ENCODE results near the gene NSMCE1.

The NSMCE1 gene

DNA sequence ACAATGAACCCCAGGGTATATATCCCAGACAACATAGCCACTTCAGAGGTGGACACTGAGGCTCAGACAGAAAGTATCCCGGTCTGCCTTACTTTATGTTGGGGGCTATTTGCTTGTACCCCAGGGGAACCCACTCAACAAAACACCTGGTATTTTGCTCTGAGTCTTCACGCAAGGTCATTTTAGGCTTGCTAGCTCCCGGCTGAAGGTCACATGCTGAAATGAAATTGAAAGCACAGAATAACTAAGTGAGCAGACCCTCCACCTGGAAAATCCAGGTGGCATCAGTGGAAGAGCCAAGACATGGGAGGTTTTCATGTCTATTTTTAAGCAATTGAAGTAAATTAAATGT is 69.4 kb downstream of the NSMCE1 start:
- H3K4me3 ChIP-seq (ENCODE audit: low read depth, low read length): no peak overlapping the region

DNA sequence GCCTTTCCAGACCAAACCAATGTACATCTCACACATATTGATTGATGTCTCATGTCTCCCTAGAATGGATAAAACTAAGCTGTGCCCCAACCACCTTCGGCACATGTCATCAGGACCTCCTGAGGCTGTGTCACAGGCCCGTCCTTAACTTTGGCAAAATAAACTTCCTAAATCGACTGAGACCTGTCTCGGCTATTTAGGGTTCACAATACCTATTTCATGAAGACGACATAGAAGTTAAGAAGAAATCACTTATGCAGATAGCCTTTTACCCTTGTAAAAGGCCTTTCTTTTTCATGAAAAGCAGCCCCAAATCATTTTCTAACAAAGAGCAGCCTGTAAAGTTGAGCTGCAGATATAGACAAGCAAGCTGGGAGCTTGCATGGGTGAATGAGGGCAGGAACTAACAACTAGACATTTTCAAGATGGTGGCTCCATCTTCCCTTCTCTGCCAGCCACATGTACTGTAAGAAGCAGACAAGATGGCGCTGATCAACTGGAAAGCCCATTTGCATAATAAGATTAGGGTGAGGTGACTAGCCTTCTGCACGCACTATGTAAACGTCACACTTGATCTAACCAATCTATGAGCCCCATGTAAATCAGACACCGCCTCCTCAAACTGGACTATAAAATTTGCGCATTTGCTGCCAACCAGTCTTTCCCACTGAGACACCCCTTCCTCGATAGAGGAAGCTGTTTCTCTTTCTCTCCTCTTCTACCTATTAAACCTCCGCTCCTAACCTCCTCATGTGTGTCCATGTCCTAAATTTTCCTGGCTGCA is 69.9 kb downstream of the NSMCE1 start:
- no peak overlapping the region for H3K4me3 ChIP-seq (ENCODE audit: low read depth, low read length)

DNA sequence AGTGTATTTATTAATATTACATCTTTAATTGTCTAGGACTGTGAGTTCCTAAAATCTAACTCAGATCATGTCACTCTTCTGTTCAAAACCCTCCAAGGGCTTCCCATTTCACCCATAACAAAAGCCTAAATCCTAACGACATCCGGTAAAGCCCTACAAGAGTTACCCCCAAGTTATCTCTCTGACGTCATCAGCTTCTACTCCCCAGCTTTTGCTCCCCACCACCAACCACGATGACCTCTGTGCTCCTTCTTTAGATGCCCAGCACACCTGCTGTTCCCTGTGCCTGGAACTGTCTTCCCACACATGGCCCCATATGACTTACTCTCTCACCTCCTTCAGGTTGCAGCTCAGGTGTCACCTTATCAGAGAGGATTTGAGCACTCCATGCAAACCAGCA is 71.6 kb downstream of the NSMCE1 start:
- H3K4me3 ChIP-seq (ENCODE audit: low read depth, low read length): no peak overlapping the region

DNA sequence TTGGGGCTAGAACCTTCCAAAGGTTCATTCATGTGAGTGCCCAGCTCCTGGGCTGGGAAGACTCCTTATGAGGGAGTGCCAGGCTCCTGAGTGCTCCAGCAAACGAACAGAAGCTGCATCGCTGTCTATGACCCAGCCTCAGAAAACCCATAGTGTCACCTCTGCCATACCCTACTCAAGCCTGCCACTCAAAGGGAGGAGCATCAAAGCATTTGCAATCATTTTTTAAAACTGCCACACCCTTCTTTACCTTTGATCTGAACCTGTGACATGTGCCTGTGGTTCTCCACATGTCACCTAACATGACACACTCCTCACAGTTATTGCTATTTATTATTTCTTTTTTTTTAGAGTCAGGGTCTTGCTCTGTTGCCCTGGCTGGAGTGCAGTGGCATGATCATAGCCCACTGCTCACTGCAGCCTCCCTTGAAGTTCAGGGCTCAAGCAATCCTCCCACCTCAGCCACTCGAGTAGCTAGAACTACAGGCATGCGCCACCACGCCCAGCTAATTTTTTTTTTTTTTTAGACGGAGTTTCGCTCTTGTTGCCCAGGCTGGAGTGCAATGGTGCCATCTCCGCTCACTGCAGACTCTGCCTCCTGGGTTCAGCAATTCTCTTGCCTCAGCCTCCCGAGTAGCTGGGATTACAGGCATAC is 72.5 kb downstream of the NSMCE1 start:
- no peak overlapping the region for H3K4me3 ChIP-seq (ENCODE audit: low read depth, low read length)

DNA sequence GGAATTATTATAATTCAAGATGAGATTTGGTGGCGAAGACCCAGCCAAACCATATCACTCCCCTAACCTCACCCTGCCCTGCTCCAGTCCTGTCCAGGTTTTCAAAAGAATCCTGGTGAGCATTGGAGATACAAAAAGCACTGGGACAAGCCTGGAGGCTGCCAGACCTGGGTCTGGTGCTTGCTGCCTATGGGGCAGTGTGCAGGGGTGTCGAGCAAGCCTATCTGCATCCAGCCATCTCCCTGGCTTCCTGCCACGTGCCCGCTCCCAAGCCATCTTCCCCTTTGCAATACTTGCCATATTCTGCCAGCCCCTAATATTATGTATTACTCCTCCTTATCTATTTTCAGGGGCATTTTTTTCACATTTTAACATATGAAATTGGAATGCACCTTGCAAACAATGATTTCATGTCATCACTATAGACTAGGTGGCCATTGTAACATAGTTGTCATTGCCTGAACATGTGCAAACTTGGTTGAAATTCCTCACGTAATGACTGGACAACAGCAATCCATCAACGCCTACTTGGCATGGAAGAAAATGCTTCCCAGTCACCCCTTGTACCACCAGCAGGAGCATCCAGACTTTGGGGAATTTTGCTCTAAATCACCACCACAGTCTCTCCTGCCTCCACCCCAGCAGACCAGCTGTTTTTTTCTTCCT is 73.4 kb downstream of the NSMCE1 start:
- H3K4me3 ChIP-seq (ENCODE audit: low read depth, low read length): no peak overlapping the region

DNA sequence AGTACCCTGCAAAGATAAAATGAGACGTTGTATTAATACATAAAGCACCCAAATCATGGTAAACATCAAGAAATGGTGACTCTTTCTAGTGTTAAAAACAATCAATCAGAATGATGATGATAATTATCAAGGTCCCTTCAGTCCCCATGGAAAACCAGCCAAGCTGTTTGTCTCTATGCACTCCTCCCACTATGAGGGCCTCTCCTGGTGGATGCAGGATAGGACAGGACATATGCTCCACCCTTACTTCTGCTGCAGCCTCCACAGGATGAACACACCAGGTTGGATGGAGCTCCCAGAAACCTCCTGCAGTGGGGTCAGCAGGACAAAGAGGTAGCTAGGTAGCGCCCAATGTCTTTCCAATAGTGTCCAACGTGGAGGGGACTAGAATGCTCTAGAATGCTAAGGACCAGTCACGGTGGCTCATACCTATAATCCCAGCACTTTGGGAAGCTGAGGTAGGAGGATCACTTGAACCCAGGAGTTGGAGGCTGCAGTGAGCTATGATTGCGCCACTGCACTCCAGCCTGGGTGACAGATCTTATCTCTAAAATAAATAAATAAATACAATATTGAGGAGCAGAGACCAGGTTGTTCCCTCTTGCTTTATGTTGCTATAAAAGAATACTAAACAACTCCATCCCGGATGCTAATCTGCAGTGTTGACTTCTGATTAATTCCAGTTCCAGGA is 75.1 kb downstream of the NSMCE1 start:
- no peak overlapping the region for H3K4me3 ChIP-seq (ENCODE audit: low read depth, low read length)

DNA sequence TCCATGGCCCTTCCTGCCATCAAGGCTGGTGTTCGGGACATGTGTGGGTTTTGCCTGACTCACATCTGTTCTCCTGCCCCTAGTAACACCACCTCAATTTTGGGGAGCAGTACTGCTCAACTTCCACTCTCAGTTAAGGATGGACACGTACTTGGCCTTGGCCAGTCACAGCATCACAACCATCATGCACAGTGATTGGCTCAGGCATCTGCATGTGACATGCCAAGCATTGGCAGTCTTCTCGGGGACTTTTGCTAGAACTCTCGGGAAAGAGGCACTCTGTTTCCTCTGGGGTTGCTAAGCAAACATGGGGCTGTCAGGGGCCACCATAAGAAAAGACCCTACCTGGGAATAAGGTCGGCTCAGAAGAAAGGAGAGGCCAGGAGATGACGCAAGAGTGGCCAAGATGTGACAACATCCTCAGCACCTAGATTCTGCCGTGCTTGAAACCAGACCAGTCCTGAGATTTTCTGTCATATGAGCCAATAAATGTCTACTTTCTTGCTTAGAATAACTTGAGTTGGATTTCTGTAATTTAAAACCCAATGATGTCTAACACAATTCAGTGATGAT is 77.1 kb downstream of the NSMCE1 start:
- H3K4me3 ChIP-seq (ENCODE audit: low read depth, low read length): no peak overlapping the region

DNA sequence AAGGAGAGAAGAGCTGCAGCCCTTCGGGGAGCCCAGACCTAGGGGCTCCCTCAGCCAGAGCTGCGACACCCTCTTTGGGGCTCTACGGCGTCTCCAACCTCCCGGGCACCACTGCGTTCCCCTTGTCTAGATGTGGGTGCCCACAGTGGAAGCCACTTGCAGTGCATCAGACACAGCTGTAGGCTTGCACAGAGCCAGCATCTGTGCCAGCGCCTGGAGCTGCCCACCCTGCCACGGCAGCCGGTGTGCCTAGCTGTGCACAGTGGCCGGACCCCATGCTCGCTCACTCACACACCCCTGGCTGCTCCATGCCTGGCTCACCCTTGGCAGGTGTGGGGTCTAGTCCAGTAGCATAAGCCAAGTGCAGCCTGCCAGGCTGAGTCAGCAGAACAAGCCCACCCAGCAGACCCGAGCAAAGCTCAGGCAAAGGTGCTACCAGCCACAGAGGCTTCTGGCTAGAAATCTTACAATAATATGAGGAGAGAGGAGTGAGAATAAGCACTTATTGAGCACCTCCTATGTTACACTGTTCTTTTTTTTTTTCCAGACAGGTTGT is 78.2 kb downstream of the NSMCE1 start:
- H3K4me3 ChIP-seq (ENCODE audit: low read depth, low read length): no peak overlapping the region

DNA sequence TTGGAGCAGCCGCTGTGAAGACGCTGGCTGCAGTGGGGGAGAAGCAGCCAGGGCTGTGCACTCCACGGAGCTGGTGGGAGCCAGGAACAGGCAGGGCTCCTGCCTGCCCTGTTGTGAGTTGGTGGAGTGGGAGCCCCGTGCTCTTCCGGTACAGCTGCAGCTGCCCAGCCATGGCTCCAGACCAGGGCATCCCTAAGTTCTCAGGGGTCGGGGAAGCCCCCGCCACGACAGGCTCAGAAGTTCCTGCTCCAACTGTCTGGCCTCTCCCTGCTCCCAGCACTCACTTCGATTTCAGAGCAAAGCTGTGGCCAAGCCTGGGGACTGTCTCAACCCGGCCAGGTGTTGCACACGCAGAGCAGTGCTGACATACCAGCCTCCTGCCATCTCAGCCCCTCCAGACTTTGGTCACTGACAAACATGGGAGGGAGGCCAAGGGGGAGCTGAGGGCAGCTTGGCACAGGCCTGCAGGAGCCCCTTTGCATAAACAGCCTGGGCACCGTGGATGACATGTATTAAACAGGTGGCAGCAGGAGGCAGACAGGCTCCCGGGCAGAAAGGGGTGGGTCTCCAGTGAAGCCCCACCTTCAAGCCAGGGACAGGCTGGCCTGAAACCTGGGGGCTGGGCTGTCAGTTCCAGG is 79.1 kb downstream of the NSMCE1 start:
- no peak overlapping the region for H3K4me3 ChIP-seq (ENCODE audit: low read depth, low read length)

DNA sequence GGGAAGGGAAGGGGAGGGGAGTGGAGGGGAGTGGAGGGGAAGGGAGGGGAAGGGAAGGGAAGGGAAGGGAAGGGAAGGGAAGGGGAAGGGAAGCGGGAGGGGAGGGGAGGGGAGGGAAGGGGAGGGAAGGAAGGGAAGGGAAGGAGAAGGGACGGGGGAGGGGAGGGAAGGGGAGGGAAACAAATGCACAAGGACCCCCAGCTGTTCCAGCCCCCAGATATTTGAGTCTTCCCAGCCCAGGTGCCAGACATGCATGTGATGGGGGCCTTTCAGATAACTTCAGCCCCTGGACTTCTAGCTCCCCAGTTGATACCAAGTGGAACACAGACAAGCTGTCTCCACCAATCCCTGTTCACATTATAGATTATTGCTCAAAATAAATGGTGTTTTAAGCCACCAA is 79.9 kb downstream of the NSMCE1 start:
- no peak overlapping the region for H3K4me3 ChIP-seq (ENCODE audit: low read depth, low read length)

DNA sequence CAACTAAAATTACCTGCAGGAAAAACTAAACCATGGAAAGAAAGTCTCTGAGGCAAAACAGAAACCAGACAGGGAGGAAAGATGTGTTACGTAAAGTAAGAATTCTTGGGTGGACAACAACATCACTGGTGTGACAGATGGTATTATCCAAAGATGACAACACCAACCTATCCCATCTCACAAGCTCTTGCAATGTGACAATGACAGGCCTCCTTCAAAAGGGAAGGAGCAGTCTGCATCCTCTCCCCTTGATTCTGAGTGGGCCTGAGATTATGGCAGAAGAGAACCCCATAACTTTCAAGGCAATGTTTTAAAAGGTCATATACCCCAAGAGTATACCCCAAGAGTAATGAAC is 82.8 kb downstream of the NSMCE1 start:
- H3K4me3 ChIP-seq (ENCODE audit: low read depth, low read length): no peak overlapping the region

DNA sequence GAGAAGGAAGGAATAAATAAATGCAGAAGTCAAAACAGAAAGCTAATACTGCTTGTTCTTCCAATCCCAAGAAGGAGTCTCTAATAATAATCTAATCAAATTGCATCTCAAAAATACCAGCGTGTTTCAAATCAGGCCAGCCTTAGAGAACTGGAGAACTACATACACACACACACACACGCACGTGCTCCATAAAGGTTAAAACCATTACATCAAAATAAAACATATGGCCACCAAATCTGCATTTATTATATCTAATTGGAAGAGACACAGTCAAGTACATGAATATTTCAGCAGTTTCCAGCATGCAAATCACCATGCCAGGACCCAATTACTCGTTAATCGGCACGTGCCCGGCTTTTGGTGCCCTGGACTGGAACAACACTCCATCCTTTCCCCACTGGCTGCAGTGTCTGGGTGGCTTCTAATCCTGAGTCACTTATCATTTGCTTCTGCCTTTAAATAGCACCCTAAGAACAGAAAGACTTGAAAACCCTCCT is 85.6 kb downstream of the NSMCE1 start:
- H3K4me3 ChIP-seq (ENCODE audit: low read depth, low read length): no peak overlapping the region

DNA sequence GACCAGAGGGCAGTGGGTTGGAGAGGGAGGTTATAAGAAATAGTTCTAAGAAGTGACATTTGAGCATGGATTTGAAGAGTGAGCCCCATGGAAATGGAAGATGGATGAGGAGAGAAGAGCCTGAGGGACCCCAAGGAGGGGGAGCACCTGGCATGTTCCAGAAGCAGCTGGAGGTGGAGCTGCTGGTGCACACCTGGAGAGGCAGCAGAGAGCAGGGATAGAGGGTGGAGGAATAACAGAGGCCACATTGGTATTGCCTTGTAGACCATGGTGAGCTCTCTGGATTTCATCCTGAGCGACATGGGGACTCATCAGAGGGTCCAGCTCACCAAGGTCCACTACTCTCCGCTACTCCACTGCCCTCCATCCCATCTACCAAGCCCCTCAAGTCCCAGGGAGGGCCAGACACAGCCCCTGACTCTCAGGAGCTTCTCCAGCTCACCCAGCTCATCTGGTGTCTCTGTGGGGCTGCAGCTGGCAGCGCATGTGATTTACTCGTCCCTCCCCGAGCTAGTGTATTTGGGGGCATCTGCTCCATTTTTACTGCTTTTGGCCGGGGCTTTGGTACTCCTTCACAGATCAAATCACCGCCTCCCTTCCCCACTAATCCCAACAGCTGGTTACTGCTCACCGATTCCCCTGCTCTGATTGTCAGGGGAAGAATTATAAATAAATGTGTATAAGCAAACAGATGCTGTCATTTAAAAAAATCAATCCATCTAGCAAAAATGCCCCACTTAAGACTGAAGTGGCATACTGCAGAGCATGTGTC is 87.4 kb downstream of the NSMCE1 start:
- H3K4me3 ChIP-seq (ENCODE audit: low read depth, low read length): no peak overlapping the region

DNA sequence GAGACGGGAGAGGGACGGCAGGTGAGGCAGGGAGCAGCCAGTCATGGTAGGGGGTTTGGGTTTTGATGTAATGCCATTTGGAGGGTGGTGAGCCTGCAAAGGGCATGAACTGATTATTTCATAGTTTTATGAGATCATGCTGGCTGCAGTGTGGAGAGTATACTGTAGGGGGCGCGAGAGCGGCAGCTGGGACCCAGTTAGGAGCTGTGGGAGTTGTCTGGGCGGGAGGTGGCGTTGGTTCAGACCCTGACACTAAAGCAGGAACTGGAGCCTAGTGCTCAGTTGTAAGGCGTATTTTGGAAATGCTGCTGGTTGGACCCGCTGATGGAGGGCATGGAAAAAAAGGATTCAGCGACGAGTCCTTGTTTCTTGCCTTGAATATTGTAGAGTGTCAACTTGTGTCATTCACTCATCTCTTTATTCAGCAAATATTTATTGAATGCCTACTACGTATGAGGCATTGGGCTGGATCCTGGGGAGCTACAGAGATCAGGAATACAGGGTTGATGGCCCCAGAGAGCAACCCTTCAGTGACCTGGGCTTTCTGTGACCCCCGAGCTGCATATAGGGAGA is 89.0 kb downstream of the NSMCE1 start:
- no peak overlapping the region for H3K4me3 ChIP-seq (ENCODE audit: low read depth, low read length)

DNA sequence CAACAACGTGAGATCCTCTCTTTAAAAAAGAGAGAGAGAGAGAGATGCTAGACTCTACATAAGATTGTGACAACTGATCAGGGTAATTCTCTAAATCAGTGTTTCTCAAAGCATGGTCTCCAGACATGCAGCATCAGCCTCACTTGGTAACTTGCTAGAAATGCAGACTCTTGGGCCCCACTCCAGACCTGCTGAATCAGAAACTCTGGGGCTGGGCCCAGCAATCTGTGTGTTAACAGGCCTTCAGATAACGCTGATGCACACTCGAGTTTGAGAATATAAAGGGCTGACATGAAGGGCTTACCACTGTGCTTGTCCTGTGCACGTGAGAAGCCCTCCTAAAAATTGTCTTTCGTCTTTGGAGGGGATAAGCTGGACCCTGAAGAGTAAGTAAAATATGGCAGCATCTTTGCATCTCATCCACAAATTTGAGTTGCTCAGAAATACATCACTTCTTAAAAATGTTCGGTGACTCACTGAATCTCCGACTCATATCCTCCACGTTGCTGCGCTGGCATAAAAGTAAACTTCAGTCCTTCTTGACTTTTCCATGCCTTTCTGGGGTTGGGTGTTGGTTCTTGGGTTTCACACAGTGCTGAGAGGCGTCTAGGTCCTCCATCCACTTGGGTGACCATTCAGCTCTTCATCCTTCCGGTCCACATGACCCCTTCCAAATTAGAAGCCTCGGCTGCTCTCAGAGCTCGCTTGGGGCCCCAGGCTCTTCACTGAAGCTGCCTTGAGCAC is 91.4 kb downstream of the NSMCE1 start:
- H3K4me3 ChIP-seq (ENCODE audit: low read depth, low read length): no peak overlapping the region

DNA sequence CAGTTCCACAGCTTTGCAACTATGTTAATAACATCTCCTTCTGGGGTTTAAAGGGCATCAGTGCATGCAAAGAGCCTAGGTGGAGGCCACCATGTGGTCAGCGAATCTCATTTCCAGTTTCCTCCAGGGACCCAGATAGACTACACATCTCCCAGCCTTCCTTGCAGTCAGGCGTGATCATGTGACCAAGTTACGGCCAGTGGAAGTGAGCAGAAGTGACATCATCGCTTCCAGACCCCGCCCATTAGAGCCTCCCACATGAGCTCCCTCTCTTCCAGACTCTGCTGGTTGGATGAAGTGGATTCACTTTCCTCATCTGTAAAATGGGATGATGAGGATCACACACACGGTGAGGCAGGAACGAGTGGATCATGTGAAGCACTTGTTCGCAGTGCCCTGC is 92.7 kb downstream of the NSMCE1 start:
- H3K4me3 ChIP-seq (ENCODE audit: low read depth, low read length): no peak overlapping the region
